Nephron progenitor cell (in vitro differentiated cells): Measurements from ENCODE around the gene CLMP.
"Not testable (repeated sequence)": the region's sequence is repeated elsewhere in the genome, so short reads cannot be mapped to it uniquely, and the experiment has no call there.

Source experiments
- DNase-seq: peaks from one replicate; pipeline ENCODE4 v3.0.0; 2021
- H3K27ac Mint-ChIP-seq: 2 replicates; pipeline ENCODE4 v1.8.0; 2021; ENCODE audit warnings: mild to moderate bottlenecking, moderate library complexity, mixed read lengths
- H3K27me3 Mint-ChIP-seq: 2 replicates; pipeline ENCODE4 v1.8.0; 2021; ENCODE audit warnings: mild to moderate bottlenecking, low read depth, mixed read lengths; ENCODE audit not compliant: poor library complexity
- H3K36me3 Mint-ChIP-seq: 2 replicates; pipeline ENCODE4 v1.8.0; 2021; ENCODE audit warnings: low read depth, mixed read lengths
- H3K4me1 Mint-ChIP-seq: 2 replicates; pipeline ENCODE4 v1.8.0; 2021; ENCODE audit warnings: mixed read lengths
- H3K4me3 Mint-ChIP-seq: 2 replicates; pipeline ENCODE4 v1.8.0; 2021; ENCODE audit warnings: mild to moderate bottlenecking, moderate library complexity, mixed read lengths
- H3K9me3 Mint-ChIP-seq: 2 replicates; pipeline ENCODE4 v1.8.0; 2021; ENCODE audit warnings: mild to moderate bottlenecking, moderate library complexity, mixed read lengths
- CTCF ChIP-seq: fragments of 200-600 bp; sonication (generic); IDR thresholded peaks from 2 replicates; pipeline ENCODE4 v1.5.0; 2021; ENCODE audit warnings: antibody characterized with exemption

The CLMP gene

GRCh38 chr11:123062892-123063825, 131.9 kb downstream of the CLMP start:
- peaks cover 8% of the 10 kb centered on the region for H3K27me3 Mint-ChIP-seq
- peaks cover 58% of the 10 kb centered on the region for H3K4me1 Mint-ChIP-seq
- H3K4me3 Mint-ChIP-seq, result peak overlapping the region; percentile 95
- DNase-seq, result no peak
- H3K36me3 Mint-ChIP-seq, result peaks cover 40% of the 10 kb centered on the region
- peak overlapping the region; percentile 97 for H3K27ac Mint-ChIP-seq
- no peak for TF ChIP-seq CTCF
- no peaks in the 10 kb centered on the region for H3K9me3 Mint-ChIP-seq

DNA sequence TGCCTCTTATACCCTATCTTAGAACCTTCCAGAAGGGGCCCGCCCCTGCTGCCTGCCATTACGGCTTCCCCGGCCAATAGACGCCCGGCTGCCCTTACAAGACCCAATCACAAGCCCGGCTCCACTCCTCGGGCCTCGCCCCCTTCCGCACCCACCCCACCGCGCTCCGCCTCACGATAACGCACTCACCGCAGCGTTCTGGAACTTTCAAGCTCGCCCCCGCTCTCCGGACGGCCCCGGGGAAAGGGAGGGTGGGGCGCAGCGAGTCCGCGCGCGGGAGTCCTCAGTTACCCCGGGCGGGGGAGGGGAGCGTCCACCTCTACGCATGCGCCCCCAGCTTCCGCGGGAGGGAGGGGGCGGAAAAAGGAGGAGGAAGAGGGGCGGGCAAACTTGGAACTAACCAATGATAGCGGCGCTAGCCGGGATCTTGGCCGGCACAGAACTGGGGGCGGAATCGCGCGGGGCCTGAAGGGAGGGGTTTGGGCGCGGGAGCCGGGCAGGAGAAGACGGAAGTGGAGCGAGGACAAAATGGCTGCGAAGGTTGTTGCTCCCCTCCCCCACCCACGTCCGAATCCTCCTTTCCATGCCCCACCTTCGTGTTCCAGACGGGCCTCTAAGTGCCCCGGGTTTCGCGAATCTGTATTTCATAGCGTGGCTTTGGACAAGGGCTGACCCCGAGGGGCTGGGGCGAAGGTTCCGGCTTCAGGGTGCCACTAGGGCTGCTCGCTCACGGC, 132.7 kb downstream of the CLMP start:
- Mint-ChIP-seq H3K36me3 (peaks cover 49% of the 10 kb centered on the region), H3K4me3 (peak overlapping the region; percentile 95), H3K4me1 (peaks cover 67% of the 10 kb centered on the region), H3K27ac (peak overlapping the region; percentile 97), H3K9me3 (no peaks in the 10 kb centered on the region), H3K27me3 (peaks cover 8% of the 10 kb centered on the region)
- DNase-seq, result peak; percentile 96
- TF ChIP-seq CTCF, result no peak

- Mint-ChIP-seq H3K36me3 (peaks cover 55% of the 10 kb centered on the region), H3K9me3 (no peaks in the 10 kb centered on the region), H3K4me3 (peak within 1 kb of the TSS; percentile 95), H3K27me3 (peaks cover 8% of the 10 kb centered on the region), H3K27ac (peak within 1 kb of the TSS; percentile 97), H3K4me1 (peaks cover 73% of the 10 kb centered on the region)
- DNase-seq, result peak; percentile 61
- no peak for TF ChIP-seq CTCF
Observed at GRCh38 chr11:123061403-123062157, 133.5 kb downstream of the CLMP start, which contains the start of gene HSPA8. Gene HSPA8, minus strand, starts transcription at chr11:123062136. Its CDS starts 812 bp downstream, at chr11:123061324.

DNA sequence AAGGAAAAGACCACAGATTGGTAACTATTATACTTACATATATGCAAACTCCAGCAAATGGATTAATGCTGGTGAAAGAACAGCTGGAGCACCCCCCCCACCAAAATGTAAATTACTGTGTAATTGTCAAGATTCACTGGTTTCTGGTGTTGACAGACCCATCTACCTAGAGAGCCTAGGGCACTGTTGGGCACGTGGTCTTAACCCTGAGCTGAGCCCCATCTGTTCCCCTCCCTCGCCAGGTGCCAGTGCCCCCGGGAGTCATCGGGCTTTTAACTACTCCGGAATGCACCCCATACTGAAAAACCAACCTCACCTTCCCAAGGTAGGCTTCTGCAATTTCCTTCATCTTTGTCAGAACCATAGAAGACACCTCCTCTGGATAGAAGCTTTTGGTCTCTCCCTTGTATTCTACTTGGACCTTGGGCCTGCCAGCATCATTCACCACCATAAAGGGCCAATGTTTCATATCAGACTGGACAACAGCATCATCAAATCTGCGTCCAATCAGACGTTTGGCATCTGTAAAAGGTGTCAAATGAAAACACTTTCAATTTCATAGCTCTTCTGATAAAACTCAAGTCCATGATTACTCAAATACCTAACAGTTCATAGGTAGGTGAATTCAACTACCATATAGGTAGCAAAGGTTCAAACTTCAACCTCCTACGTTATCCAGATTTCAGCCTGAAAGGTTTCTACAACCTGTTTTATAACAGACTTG, 134.6 kb downstream of the CLMP start:
- H3K27ac Mint-ChIP-seq, result peak overlapping the region; percentile 97
- H3K4me1 Mint-ChIP-seq, result peaks cover 67% of the 10 kb centered on the region
- H3K9me3 Mint-ChIP-seq, result no peaks in the 10 kb centered on the region
- no peak for TF ChIP-seq CTCF
- peaks cover 6% of the 10 kb centered on the region for H3K27me3 Mint-ChIP-seq
- DNase-seq, result no peak
- peaks cover 48% of the 10 kb centered on the region for H3K36me3 Mint-ChIP-seq
- peak overlapping the region; percentile 95 for H3K4me3 Mint-ChIP-seq

DNA sequence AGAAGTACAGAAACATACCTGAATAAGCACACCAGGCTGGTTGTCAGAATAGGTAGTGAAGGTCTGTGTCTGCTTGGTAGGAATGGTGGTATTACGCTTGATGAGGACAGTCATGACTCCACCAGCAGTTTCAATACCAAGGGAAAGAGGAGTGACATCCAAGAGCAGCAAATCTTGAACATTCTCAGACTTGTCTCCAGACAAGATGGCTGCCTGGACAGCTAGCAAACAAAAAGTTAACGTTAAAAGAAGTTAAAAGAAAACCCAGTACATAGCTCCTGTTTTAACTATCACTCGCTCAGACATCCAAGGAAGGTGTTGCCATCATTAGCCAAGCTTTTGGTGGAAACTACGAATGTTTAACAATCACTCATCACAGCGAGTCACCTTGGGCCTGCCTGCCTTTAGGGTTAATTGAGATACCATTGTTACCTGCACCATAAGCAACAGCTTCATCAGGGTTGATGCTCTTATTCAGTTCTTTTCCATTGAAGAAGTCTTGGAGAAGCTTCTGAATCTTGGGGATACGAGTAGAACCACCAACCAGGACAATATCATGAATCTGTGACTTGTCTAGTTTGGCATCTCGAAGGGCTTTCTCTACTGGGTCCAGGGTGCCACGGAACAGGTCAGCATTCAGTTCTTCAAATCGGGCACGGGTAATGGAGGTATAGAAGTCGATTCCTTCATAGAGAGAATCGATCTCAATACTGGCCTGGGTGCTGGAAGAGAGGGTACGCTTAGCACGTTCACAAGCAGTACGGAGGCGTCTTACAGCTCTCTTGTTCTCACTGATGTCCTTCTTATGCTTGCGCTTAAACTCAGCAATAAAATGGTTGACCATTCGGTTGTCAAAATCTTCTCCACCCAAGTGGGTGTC, 135.8 kb downstream of the CLMP start:
- Mint-ChIP-seq H3K4me3 (peak overlapping the region; percentile 95), H3K36me3 (peaks cover 48% of the 10 kb centered on the region), H3K4me1 (peaks cover 60% of the 10 kb centered on the region), H3K27ac (peak overlapping the region; percentile 97)
- DNase-seq, H3K9me3 Mint-ChIP-seq, H3K27me3 Mint-ChIP-seq: not testable (repeated sequence)
